Measurements from ENCODE around the gene OBP2B. TPM values are rescaled to one million over a fixed set of nuclear protein-coding genes. Genes with fewer than 3 reads are reported as not detected.

The OBP2B gene
- total RNA-seq, 3 donors from 2014 or later (not counting 1 experiment from before 2014, with no cell fraction given) = not detected

DNA sequence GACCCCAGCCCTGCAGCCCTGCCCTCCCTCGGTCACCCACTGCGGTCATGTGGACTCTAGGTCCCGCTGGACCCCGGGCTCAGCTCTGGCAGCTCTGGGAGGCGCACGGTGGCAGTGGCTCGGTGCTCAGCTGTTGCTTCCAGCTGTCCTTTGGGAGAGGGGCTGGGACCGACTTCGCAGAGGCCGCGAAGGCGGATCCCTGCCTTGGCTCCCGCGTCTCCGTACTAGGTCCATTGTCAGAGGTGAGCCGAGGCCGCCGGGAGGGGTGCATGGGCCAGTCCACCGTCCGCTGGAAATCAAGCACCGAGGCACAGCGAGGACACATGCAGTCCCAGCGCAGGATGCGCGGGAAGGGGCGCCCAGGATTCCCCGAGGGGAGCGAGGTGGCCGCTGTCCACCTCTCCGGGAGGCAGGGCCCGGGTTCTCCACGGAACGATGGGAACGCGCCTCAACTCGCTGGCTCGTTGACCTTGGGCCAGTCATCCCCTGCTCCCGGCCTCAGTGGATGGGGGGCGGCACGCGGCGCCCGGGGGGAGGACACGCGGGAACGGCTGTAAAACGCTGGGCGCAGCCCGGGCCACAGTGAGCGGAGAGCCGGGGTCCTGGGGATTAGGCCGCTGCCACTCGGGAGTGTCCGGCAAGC lies 46.1 kb downstream of the OBP2B start:
- Histone ChIP-seq H3K4me3 (ENCODE audit: low read length) (peak overlapping the region; percentile 29), H3K9me3 (ENCODE audit: control insufficient read depth, insufficient read depth, low read length) (no peaks in the 10 kb centered on the region), H3K4me1 (ENCODE audit: control insufficient read depth, insufficient read depth, low read length) (peaks cover 16% of the 10 kb centered on the region), H3K27me3 (ENCODE audit: control insufficient read depth, insufficient read depth, low read length) (peaks cover 3% of the 10 kb centered on the region), H3K27ac (ENCODE audit: low read length) (no peak overlapping the region), H3K36me3 (ENCODE audit: control insufficient read depth, insufficient read depth, low read length) (no peaks in the 10 kb centered on the region)
- ATAC-seq (no peak), DNase-seq (no peak)
- H3K4me3 Mint-ChIP-seq = peak overlapping the region; percentile 55
- whole genome bisulfite sequencing (ENCODE audit: insufficient coverage) = 63% methylated on average over 54 of the region's 54 CpGs
- peaks cover 7 to 17% of the 10 kb centered on the region in 2 donors for H3K27me3 Mint-ChIP-seq (ENCODE audit: low read depth in 2 of 2)
- H3K4me1 Mint-ChIP-seq = peaks cover 0 to 4% of the 10 kb centered on the region in 2 donors
- intact Hi-C loops (cut with micrococcal nuclease) = no loop called here
- TF ChIP-seq, protein P1, sequence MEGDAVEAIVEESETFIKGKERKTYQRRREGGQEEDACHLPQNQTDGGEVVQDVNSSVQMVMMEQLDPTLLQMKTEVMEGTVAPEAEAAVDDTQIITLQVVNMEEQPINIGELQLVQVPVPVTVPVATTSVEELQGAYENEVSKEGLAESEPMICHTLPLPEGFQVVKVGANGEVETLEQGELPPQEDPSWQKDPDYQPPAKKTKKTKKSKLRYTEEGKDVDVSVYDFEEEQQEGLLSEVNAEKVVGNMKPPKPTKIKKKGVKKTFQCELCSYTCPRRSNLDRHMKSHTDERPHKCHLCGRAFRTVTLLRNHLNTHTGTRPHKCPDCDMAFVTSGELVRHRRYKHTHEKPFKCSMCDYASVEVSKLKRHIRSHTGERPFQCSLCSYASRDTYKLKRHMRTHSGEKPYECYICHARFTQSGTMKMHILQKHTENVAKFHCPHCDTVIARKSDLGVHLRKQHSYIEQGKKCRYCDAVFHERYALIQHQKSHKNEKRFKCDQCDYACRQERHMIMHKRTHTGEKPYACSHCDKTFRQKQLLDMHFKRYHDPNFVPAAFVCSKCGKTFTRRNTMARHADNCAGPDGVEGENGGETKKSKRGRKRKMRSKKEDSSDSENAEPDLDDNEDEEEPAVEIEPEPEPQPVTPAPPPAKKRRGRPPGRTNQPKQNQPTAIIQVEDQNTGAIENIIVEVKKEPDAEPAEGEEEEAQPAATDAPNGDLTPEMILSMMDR (IDR thresholded peaks at IDR 0.05) = no peak
- no peak overlapping the region for H3K27ac Mint-ChIP-seq
- no peaks in the 10 kb centered on the region for H3K9me3 Mint-ChIP-seq
- H3K36me3 Mint-ChIP-seq = no peaks in the 10 kb centered on the region

DNA sequence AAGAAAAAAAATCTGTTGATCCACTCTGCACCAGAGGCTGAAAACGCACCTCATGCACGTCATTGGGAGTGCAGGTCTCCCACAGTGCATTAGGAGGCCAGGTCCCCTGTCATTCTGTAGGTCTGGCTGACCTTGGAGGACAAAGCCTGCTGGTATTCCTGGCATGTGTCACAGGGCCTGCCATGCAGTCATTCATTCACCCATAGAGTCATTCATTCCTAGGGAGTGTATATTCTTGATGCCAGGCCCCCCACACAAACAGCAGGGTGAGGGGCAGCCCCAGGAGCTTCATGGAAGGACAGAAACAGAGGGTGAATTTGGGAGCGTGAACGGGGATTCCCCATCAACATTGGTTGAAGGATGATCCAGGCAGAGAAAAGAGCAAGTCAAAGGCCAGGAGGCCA lies 47.5 kb downstream of the OBP2B start:
- Histone ChIP-seq H3K4me3 (ENCODE audit: low read length) (no peak overlapping the region), H3K9me3 (ENCODE audit: control insufficient read depth, insufficient read depth, low read length) (no peaks in the 10 kb centered on the region), H3K4me1 (ENCODE audit: control insufficient read depth, insufficient read depth, low read length) (peaks cover 16% of the 10 kb centered on the region), H3K27ac (ENCODE audit: low read length) (no peak overlapping the region), H3K27me3 (ENCODE audit: control insufficient read depth, insufficient read depth, low read length) (peaks cover 3% of the 10 kb centered on the region), H3K36me3 (ENCODE audit: control insufficient read depth, insufficient read depth, low read length) (no peaks in the 10 kb centered on the region)
- Mint-ChIP-seq H3K27ac (no peak overlapping the region), H3K4me3 (peak overlapping the region; percentile 28), H3K36me3 (no peaks in the 10 kb centered on the region), H3K4me1 (peaks cover 0 to 4% of the 10 kb centered on the region in 2 donors), H3K9me3 (no peaks in the 10 kb centered on the region), H3K27me3 (ENCODE audit: low read depth in 2 of 2) (peaks cover 7 to 22% of the 10 kb centered on the region in 2 donors)
- intact Hi-C loops (cut with micrococcal nuclease) = no loop called here
- WGBS (ENCODE audit: insufficient coverage) = 88% methylated on average over 4 of the region's 4 CpGs
- TF ChIP-seq, protein P1 (IDR thresholded peaks at IDR 0.05) = no peak
- ATAC-seq (no peak), DNase-seq (no peak)

DNA sequence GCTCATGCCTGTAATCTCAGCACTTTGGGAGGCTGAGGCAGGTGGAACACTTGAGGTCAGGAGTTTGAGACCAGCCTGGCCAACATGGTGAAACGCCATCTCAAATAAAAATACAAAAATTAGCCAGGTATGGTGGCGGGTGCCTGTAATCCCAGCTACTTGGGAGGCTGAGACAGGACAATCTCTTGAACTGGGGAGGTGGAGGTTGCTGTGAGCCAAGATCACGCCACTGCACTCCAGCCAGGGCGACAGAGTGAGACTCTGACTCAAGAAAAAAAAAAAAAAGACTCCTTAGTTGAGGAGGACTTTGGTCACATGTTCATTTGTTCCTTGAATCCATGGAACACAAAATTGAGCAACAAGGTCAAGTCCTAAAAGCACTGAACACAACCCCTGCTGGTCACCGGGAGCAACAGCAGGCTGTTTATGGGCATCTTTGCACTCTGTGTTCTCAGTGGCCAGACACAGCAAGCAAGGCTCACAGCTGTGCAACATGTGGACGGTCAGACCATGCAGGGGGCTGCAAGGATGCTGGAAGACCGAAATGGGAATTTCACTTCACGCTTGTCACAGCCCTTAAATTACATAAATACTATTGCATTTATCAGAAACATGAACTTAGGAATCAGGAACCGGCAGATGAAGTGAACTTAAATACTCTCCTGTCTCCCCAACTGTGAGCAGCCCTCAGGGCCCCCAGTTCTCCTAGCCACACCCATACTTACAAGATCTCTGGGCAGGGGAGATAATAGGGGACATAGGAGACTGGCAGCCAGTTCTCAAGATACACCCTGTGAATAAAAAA lies 48.1 kb downstream of the OBP2B start:
- H3K9me3 ChIP-seq (ENCODE audit: control insufficient read depth, insufficient read depth, low read length) = no peaks in the 10 kb centered on the region
- intact Hi-C loops (cut with micrococcal nuclease) = no loop called here
- WGBS (ENCODE audit: insufficient coverage) = 70% methylated on average over 8 of the region's 9 CpGs
- H3K36me3 Mint-ChIP-seq = no peaks in the 10 kb centered on the region
- no peaks in the 10 kb centered on the region for H3K36me3 ChIP-seq (ENCODE audit: control insufficient read depth, insufficient read depth, low read length)
- no peak overlapping the region for H3K27ac Mint-ChIP-seq
- DNase-seq (peak in 1 of 2 donors; percentile 73), ATAC-seq (peak; percentile 66 to 93 (median 83))
- H3K9me3 Mint-ChIP-seq = no peaks in the 10 kb centered on the region
- H3K4me3 Mint-ChIP-seq = peak overlapping the region; percentile 28
- TF ChIP-seq, protein P1 (IDR thresholded peaks at IDR 0.05) = peak; percentile 86
- H3K4me1 Mint-ChIP-seq = peaks cover 0 to 4% of the 10 kb centered on the region in 2 donors
- peaks cover 16% of the 10 kb centered on the region for H3K4me1 ChIP-seq (ENCODE audit: control insufficient read depth, insufficient read depth, low read length)
- H3K4me3 ChIP-seq (ENCODE audit: low read length) = no peak overlapping the region
- peaks cover 3% of the 10 kb centered on the region for H3K27me3 ChIP-seq (ENCODE audit: control insufficient read depth, insufficient read depth, low read length)
- H3K27me3 Mint-ChIP-seq (ENCODE audit: low read depth in 2 of 2) = peaks cover 7 to 22% of the 10 kb centered on the region in 2 donors
- no peak overlapping the region for H3K27ac ChIP-seq (ENCODE audit: low read length)

Measured in natural killer cell (primary cell).